Stimulated activated naive CD8-positive, alpha-beta T cell treated with anti-CD3 and anti-CD28 coated beads, Interleukin-15, Interleukin-2, amounts not matched to agents 100 ng/mL and 50 ng/mL, for 24 hours (primary cell): ENCODE measurements around the gene C2CD4D.

Experiments
- H3K27ac Mint-ChIP-seq: one replicate; pipeline ENCODE4 v1.8.0; 2021; ENCODE audit warnings: mild to moderate bottlenecking, mixed read lengths
- H3K27me3 Mint-ChIP-seq: one replicate; pipeline ENCODE4 v1.8.0; 2021; ENCODE audit warnings: mixed read lengths
- H3K36me3 Mint-ChIP-seq: one replicate; pipeline ENCODE4 v1.8.0; 2021; ENCODE audit warnings: low read depth, mixed read lengths
- H3K4me1 Mint-ChIP-seq: one replicate; pipeline ENCODE4 v1.8.0; 2021; ENCODE audit warnings: low read depth, mixed read lengths
- H3K4me3 Mint-ChIP-seq: one replicate; pipeline ENCODE4 v1.8.0; 2021; ENCODE audit warnings: mild to moderate bottlenecking, mixed read lengths
- H3K9me3 Mint-ChIP-seq: one replicate; pipeline ENCODE4 v1.8.0; 2021; ENCODE audit warnings: mixed read lengths

C2CD4D gene

DNA sequence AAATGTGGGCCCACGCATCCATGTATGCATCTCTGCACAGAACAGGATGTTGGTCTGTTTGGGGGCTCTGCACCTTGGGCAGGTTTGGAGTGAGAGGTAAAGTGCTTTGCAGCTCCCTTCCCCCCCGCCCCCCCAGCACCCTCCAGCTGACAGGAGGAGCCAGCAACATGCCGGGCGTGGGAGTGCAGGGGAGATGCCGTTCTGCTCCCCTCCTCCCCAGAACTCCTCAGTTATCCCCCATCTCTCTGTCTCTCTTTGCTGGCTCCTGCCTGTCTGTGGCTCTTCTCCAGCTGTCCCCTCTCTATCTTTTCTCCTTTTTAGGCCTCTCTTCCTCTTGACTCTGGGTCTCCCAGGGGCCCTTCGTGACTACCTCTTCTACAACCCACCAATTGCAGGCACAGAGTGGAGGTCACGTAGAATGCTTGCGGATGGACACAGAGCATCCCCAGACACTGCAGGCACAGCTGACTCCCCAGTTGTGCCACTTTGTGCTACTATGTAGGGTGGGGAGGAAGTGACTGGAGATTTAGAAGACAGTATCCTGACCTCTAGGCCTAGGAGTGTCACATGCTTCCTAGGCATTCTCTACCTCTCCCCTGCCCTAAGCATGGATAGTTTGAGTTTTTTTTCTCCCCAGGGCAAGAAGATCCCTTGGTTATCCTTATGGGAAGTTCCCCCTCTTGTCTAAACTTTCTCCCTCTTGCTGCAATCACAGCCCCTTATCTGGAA, 6.3 kb downstream of the C2CD4D start:
- H3K4me3 Mint-ChIP-seq: no peak overlapping the region
- H3K4me1 Mint-ChIP-seq: peaks cover 86% of the 10 kb centered on the region
- no peaks in the 10 kb centered on the region for H3K36me3 Mint-ChIP-seq
- H3K27me3 Mint-ChIP-seq: no peaks in the 10 kb centered on the region
- no peaks in the 10 kb centered on the region for H3K9me3 Mint-ChIP-seq
- no peak overlapping the region for H3K27ac Mint-ChIP-seq

DNA sequence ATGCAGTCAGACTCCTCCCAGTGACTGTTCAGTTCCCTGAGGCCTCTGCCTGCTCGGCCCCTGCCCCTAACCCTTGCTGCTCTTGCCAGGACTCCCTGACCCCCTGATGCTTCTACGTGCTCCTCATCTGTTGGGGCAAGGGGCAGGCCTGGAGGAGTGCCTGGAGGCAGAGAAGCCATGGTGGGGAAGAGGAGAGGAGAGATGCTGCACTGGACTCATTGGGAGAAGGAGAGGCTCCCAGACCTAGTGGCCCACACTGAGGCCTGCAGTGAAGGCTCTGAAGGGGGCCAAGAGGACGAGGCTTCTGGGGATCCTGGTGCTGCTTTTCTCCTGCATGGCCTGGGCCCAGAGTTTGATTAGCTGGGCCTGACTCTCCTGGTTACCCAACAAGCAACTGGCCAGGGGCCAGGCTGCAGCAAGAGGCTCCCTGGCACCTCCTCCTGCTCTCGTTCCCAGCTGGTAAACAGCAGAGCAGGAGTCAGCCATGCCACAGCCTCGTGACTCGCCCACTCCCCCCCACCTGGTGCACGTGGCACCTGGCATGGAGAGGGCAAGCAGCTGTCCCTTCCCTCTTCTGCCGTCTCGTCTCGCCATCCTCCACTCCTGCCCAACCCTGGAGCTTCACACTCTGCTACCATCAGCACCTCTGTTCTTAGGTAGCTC, 7.2 kb downstream of the C2CD4D start:
- no peaks in the 10 kb centered on the region for H3K9me3 Mint-ChIP-seq
- no peaks in the 10 kb centered on the region for H3K36me3 Mint-ChIP-seq
- H3K4me1 Mint-ChIP-seq: peaks cover 90% of the 10 kb centered on the region
- H3K27ac Mint-ChIP-seq: no peak overlapping the region
- no peak overlapping the region for H3K4me3 Mint-ChIP-seq
- no peaks in the 10 kb centered on the region for H3K27me3 Mint-ChIP-seq

DNA sequence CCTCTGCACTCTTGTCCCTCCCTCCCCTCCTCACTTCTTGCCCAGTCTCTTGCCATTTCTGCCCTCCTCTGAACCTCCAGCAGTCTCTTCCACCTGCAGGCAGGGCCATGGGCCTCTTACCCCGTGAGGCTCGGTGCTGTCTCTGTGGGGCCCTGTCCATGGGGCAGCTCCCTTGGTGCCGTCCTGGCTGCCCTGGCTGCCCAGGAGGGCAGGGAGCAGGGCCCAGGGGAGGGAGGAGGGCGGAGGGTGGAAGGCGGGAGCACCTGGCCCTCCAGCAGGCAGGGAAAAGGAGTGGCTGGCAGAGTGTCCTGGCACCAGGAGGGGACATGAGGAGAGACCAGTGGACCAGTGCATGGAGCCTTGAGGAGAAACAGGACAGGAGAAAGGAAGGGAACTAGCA, 8.0 kb downstream of the C2CD4D start, which contains the start of gene RORC:
RORC (minus strand) TSS at position 198 of the 400 bp plus-strand sequence; CDS start at position 160, 38 bp downstream.
- Mint-ChIP-seq H3K36me3 (no peaks in the 10 kb centered on the region), H3K4me3 (peak within 1 kb of the TSS; percentile 17), H3K9me3 (no peaks in the 10 kb centered on the region), H3K27ac (no peak within 1 kb of the TSS), H3K4me1 (peaks cover 90% of the 10 kb centered on the region), H3K27me3 (no peaks in the 10 kb centered on the region)

DNA sequence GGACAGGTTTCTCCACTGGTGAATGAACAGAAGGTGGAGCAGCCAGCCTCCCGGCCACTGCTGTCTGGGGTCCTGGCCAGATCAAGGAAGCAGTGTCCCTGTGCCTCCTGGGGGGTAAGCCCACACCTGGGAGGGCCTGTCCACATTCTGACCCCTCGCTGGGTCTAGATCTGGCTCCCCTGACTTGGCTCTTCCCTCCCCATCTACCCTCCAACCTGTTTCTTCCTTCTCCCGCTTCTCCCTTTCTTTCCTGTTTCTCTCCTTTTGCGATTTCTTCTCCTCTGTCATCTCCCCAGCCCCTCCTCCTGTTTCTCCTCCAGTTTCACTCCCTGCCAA, 8.4 kb downstream of the C2CD4D start:
- Mint-ChIP-seq H3K9me3 (no peaks in the 10 kb centered on the region), H3K27ac (no peak overlapping the region), H3K4me1 (peaks cover 90% of the 10 kb centered on the region), H3K4me3 (no peak overlapping the region), H3K27me3 (no peaks in the 10 kb centered on the region), H3K36me3 (no peaks in the 10 kb centered on the region)

DNA sequence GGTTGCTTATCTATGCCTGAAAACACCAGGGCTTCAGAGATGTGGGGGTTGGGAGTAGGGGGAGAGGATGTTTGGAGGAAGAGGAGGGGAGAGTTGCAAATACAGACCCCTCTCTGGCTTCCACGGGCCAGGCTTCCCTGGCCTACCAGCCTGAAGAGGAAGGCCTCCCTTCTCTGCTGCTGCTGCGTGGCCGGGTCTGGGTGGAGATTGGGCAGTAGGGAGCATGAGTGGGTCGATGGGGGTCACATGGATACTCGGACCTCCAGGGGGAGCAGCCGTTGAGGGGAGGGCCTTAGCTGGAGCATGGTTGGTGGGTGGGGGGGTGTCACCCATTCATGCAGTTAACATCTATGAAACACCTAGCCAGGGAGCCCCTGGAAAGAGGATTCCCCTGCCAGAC, 9.6 kb downstream of the C2CD4D start:
- no peak overlapping the region for H3K27ac Mint-ChIP-seq
- peak overlapping the region; percentile 38 for H3K4me3 Mint-ChIP-seq

DNA sequence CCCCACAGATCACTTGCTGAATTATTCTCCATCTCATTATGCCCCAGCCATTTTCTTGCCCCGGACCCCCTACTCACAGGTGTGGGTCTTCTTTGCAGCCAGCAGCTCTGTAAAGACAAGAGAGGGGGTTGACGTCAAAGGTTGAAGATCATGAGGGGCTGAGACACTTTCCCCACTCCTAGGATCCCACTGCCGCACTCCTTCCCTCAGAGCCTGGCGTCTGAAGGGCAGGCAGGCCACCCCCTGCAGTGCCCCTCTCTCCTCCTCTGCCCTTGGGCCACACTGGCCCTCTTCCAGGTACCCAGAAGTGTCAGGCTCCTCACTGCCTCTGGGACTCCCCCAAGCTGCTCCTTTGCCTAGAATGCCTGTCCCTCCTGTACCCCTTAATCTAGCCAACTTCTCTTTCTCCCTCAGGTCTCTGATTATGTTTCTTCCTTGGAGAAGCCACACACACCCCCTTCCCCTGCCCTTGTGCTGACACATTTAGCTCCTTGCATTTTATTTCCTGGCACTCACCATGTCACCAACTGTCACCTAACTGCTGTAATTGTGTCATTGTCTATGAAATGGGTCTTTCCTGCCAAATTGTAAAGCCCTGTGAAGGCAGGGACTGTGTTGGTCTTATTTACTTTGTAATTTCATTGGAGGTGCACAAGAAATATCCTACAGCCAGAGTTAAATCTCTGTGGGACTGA, 10.1 kb downstream of the C2CD4D start:
- Mint-ChIP-seq H3K27ac (no peak overlapping the region), H3K27me3 (no peaks in the 10 kb centered on the region), H3K9me3 (no peaks in the 10 kb centered on the region), H3K36me3 (no peaks in the 10 kb centered on the region), H3K4me3 (peak overlapping the region; percentile 38), H3K4me1 (peaks cover 90% of the 10 kb centered on the region)

More for the DNA sequence above, 9.6 kb downstream of the C2CD4D start:
- no peaks in the 10 kb centered on the region for H3K27me3 Mint-ChIP-seq
- H3K9me3 Mint-ChIP-seq: no peaks in the 10 kb centered on the region
- no peaks in the 10 kb centered on the region for H3K36me3 Mint-ChIP-seq
- peaks cover 93% of the 10 kb centered on the region for H3K4me1 Mint-ChIP-seq

DNA sequence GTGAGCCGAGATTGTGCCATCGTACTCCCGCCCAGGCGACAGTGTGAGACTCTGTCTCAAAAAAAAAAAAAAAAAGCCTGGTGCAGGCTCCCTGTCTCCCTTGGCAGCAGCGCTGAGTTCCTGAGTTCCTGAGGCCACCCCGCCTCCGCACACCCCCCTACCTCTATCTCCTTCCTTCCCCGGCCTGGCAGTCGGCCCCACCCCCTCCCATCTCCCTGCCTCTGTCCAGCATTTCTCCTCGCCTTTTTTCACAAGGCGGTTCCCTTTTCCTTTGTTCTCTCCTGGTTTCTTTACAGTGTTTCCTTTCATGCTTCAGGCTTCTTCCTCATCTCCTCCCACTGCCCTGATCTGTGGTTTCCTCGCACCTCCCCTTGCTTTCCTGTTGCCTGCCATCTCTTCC, 10.7 kb downstream of the C2CD4D start:
- peaks cover 84% of the 10 kb centered on the region for H3K4me1 Mint-ChIP-seq
- no peaks in the 10 kb centered on the region for H3K36me3 Mint-ChIP-seq
- H3K27ac Mint-ChIP-seq: no peak overlapping the region
- H3K9me3 Mint-ChIP-seq: no peaks in the 10 kb centered on the region
- no peaks in the 10 kb centered on the region for H3K27me3 Mint-ChIP-seq
- H3K4me3 Mint-ChIP-seq: peak overlapping the region; percentile 38

DNA sequence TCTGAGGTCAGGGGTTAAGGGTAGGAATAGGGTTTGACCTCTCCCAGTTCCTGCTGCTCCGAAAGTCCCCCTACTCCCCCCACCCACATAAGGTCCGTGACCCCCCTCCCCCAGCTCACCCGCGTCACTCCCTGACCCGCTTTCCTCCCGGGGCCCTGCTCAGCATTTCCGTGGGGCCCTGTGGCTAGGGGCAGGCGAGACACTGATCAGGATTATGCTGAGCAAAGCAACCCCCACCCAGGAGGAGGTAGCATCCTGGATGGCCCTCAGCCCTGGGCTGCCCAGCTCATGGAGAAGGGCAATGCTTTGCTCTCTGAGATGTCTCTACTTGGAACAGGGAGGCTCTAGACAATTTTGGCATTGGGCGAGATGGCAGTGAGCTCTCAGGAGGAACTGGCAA, 11.8 kb downstream of the C2CD4D start:
- Mint-ChIP-seq H3K36me3 (no peaks in the 10 kb centered on the region), H3K4me3 (peak overlapping the region; percentile 27)

DNA sequence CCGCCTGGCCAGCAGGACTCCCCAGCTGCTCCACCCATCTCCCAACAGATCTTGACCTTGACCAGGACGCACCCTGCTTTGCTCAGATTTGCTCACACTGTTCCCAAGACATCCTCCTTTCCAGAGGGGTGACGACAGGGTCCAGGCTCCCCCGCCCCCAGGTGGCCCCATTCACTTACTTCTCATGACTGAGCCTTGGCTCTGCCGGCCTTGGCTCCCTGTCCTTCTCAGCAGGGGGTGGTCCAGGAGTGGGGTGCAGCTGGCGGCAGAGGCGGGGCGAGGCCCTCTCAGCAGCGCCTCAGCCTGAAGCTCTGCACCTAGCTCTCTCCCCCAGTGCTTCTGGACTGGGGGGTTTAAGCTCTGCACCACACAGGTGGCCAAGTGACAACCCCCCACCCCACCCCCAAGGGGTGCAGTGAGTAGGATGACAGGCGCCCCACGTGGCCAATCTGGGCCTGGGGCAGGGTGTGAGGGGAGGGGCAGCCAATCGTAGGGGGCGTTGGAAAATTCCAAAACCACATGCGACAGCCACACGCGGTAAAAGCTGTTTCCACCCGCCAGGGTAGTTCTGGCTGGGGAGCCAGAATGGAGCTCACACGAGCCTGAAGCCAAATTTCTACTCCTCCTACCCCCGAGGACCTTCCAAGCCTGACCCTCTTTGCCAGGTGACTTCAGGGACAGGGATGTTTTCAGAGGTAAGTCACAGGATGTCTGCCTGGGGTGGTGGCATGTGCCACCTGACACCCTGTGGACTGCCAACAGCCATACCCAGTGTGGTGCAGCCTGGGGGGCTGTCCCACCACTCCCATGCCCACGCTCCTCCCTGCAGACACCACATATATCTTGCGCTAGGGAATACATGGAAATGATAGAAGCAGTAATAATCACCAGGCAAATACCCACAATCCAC, 13.6 kb downstream of the C2CD4D start:
- H3K4me3 Mint-ChIP-seq: peak overlapping the region; percentile 49
- H3K9me3 Mint-ChIP-seq: no peaks in the 10 kb centered on the region
- no peaks in the 10 kb centered on the region for H3K36me3 Mint-ChIP-seq
- H3K27me3 Mint-ChIP-seq: no peaks in the 10 kb centered on the region
- peaks cover 80% of the 10 kb centered on the region for H3K4me1 Mint-ChIP-seq
- peak overlapping the region; percentile 65 for H3K27ac Mint-ChIP-seq

More for the DNA sequence above, 11.8 kb downstream of the C2CD4D start:
- Mint-ChIP-seq H3K9me3 (no peaks in the 10 kb centered on the region), H3K4me1 (peaks cover 76% of the 10 kb centered on the region), H3K27me3 (no peaks in the 10 kb centered on the region), H3K27ac (no peak overlapping the region)

DNA sequence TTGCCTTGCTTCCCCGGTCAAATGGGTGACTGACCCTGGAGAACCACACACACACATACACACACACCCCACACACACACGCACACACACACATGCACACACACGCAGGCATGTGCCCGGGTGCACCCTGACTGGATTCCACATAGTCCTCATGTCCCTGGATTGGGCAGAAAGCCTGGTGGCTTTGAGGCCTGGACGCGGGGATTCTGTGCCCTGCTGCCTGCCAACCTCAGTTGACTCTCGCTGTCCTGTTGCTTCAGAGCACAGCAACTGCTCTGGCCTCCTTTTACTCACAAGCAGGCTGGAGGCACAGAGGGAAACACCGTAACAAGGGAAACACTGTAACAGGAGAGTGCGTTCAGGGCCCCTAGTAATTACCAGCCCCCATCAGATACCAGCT, 14.4 kb downstream of the C2CD4D start:
- H3K4me1 Mint-ChIP-seq: peaks cover 82% of the 10 kb centered on the region
- no peaks in the 10 kb centered on the region for H3K9me3 Mint-ChIP-seq
- peak overlapping the region; percentile 21 for H3K27ac Mint-ChIP-seq
- H3K4me3 Mint-ChIP-seq: peak overlapping the region; percentile 49
- H3K36me3 Mint-ChIP-seq: no peaks in the 10 kb centered on the region
- no peaks in the 10 kb centered on the region for H3K27me3 Mint-ChIP-seq

DNA sequence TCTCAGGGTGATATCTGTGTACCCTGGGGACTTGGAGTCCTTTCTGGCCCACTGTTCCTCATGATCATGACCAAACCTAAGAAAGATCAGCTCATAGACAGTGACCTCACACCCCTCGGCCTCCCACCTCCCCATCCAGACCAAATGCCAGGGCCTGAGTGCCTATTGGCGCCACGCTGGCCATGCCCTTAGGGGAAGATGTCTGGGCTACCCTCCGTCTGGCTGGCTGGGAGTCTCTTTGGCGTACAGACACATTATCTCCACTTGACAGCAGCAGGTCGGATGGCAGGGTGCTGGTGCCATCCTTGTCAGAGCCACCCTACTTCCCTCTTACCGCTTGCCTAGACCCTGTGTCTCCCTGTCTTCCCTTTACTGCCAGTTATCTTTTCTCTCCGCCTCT, 16.4 kb downstream of the C2CD4D start:
- peak overlapping the region; percentile 8 for H3K27ac Mint-ChIP-seq
- peaks cover 69% of the 10 kb centered on the region for H3K4me1 Mint-ChIP-seq
- peak overlapping the region; percentile 36 for H3K4me3 Mint-ChIP-seq
- H3K27me3 Mint-ChIP-seq: no peaks in the 10 kb centered on the region
- no peaks in the 10 kb centered on the region for H3K36me3 Mint-ChIP-seq
- no peaks in the 10 kb centered on the region for H3K9me3 Mint-ChIP-seq

DNA sequence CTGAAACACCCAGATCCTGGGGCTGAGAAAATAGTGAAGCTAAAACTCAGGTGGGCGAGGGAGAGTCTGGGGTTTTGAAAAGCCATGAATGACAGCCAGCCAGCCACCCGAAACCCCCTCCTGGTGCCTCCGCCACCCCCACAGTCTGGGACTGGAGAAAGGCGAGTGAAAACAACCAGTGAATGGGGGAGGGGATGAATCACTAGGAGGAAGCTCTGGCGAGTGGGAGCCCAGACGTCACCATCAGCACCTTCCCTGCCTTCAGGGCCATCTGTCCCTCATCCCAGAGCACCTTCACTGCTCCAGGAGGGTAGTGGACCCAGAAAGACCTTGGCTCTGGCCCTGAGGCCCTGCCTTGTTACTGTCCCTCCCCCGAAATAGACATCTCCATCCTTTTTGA, 17.2 kb downstream of the C2CD4D start:
- Mint-ChIP-seq H3K27me3 (no peaks in the 10 kb centered on the region), H3K27ac (peak overlapping the region; percentile 59), H3K36me3 (no peaks in the 10 kb centered on the region), H3K9me3 (no peaks in the 10 kb centered on the region), H3K4me1 (peaks cover 66% of the 10 kb centered on the region), H3K4me3 (peak overlapping the region; percentile 36)

DNA sequence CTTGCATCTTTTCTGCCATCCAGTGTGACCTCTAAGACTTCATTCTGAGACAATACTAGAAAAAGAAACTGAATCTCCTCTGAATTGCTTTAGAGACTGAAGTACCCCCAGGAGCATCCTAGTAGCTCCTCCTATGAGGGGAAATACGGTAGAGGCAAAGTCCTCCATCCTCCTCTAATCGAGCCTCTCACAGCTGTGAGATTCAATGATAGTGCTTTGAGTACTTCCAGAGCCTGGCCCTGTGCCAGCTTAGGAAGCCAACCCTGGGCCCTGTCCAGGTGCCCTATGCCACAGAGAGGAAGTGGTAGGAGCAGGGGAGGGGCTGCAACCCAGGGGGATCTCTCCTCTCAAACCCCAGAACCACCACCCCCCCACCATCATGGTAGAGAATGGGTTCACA, 18.7 kb downstream of the C2CD4D start:
- H3K9me3 Mint-ChIP-seq: no peaks in the 10 kb centered on the region
- H3K4me1 Mint-ChIP-seq: peaks cover 63% of the 10 kb centered on the region
- no peaks in the 10 kb centered on the region for H3K27me3 Mint-ChIP-seq
- no peaks in the 10 kb centered on the region for H3K36me3 Mint-ChIP-seq
- no peak overlapping the region for H3K4me3 Mint-ChIP-seq
- peak overlapping the region; percentile 11 for H3K27ac Mint-ChIP-seq

DNA sequence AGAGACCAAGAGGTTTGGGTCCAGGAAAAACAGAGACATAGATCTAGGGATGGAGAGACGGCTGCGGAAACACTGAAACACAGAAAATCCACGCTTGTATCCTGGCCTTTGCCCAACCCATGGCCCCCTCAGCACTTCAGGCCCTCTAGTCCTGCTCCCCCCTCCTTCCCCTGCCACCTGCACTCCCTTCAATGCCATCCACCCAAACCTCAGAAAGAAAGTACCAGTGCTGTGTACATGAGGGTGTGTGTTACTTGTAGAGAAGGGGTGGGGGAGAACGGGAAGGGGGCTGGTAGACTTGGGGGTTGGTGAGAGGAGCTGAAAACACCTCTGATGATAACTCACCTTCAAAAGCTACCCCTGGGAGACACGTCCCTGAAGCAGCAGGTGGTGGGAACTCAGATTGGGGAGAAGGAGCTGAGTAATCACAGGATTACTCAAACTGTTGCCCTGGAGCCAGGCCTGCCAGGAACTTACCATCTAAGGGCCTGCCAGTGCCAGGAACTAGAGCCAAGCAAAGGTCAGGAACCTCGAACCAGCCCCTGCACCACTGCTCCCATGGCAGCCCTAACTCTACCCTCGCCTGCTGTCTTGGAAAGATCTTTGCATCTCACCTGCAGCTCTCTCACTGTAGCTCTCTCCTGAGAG, 19.5 kb downstream of the C2CD4D start:
- Mint-ChIP-seq H3K4me1 (peaks cover 63% of the 10 kb centered on the region), H3K9me3 (no peaks in the 10 kb centered on the region), H3K4me3 (no peak overlapping the region), H3K27me3 (no peaks in the 10 kb centered on the region), H3K36me3 (no peaks in the 10 kb centered on the region), H3K27ac (no peak overlapping the region)
